Adrenal gland (tissue), 19 donors: ENCODE data around the gene LCMT1. TPM values are rescaled to one million over a fixed set of nuclear protein-coding genes. Genes with fewer than 3 reads are reported as not detected.
"Not testable (repeated sequence)": the region's sequence is repeated elsewhere in the genome, so short reads cannot be mapped to it uniquely, and the experiment has no call there.

Experiments
- DNase-seq, 7 donors: peaks; one replicate each; pipeline ENCODE4 v3.0.0-alpha.2; 2019 to 2020
- H3K27ac ChIP-seq, 5 donors: fragments of 200-600 bp; sonication (generic) in 4 of 5; 1 replicate in 3 of 5; 2 replicates in 2 of 5; pipeline versions ENCODE4 v1.5.1 to v1.8.0; 2016 to 2020; ENCODE audit warnings: mild to moderate bottlenecking in 1 of 5
- H3K27me3 ChIP-seq: fragments of 200-600 bp; 2 replicates; pipeline ENCODE4 v1.8.0; 2021
- H3K36me3 ChIP-seq, 2 donors: fragments of 200-600 bp; replicated peaks in 1 of 2; 1 replicate in 1 of 2; 2 replicates in 1 of 2; pipeline versions ENCODE4 v1.5.1 to v1.8.0; 2018 to 2022
- H3K4me1 ChIP-seq, 2 donors: fragments of 200-600 bp; replicated peaks in 1 of 2; 1 replicate in 1 of 2; 2 replicates in 1 of 2; pipeline versions ENCODE4 v1.5.1 to v1.8.0; 2018 to 2021
- H3K4me3 ChIP-seq, 4 donors: fragments of 200-600 bp; sonication (generic) in 3 of 4; one replicate each; pipeline ENCODE4 v1.5.1; 2016 to 2018
- H3K9me3 ChIP-seq, 3 donors: fragments of 200-600 bp; sonication (generic) in 1 of 3; replicated peaks in 1 of 3; 1 replicate in 2 of 3; 2 replicates in 1 of 3; pipeline versions ENCODE4 v1.5.1 to v1.8.0; 2016 to 2021
- CTCF ChIP-seq, 6 experiments: fragments of 450-650 bp in 4 of 6; fragments of 200-600 bp in 2 of 6; sonication (generic) in 1 of 6; IDR thresholded peaks; 1 replicate in 5 of 6; 2 replicates in 1 of 6; pipeline versions ENCODE4 v1.5.1 to v1.8.0; 2016 to 2021; ENCODE audit warnings: antibody characterized with exemption in 6 of 6, mild to moderate bottlenecking in 2 of 6, moderate library complexity in 1 of 6
- POLR2A ChIP-seq, 2 donors: fragments of 450-650 bp; IDR thresholded peaks; one replicate each; pipeline ENCODE4 v1.6.1; 2017; ENCODE audit warnings: antibody characterized with exemption in 2 of 2, mild to moderate bottlenecking in 2 of 2, moderate library complexity in 1 of 2
- WGBS, 4 donors: extraction: QIAGEN DNeasy Blood & Tissue Kit in 2 of 4; methylation state at CpG; one replicate each; pipeline versions ENCODE4 v1.1.5 to v1.1.7; 2013 to 2017; 5-methylcytosine and 5-hydroxymethylcytosine counted together
- intact Hi-C, 2 donors: fragments of 100-400 bp; cut with DNase I; formaldehyde crosslinking; loops; one replicate each; pipeline versions ENCODE4 v1.14.1 to v1.15.0; 2022 to 2023
- long read RNA-seq, 10 donors: library from polyadenylated mRNA in 3 of 10; unstranded in 2 of 10; stranded (forward) in 1 of 10; transcript quantifications; one replicate each; pipeline ENCODE4 v2.0.0 and lab custom pipeline, GENCODE V29; 2021 to 2026
- polyA plus RNA-seq, 3 donors: library from polyadenylated mRNA; stranded (reverse); fragments of 200-250 nt in 2 of 3; fragments of 350-450 nt in 1 of 3; fragmentation: Illumina TruSeq in 1 of 3; extraction: RNeasy Lipid Tissue Mini Kit (QIAGEN cat#74804) in 1 of 3; gene quantifications; one replicate each; pipeline ENCODE4 v1.2.3, GENCODE V29; 2013 to 2014
- total RNA-seq, 9 donors: library from RNA; depleted of rRNA in 4 of 9; stranded (reverse); fragments of >200 nt in 4 of 9; fragments of 120-200 nt in 1 of 9; fragmentation: NEBNext Ultra II Directional in 1 of 9; extraction: Animal tissue kit (Norgen Biotek cat#: 25700) in 1 of 9; gene quantifications; one replicate each; pipeline versions ENCODE4 v1.1.0 to v1.2.4, GENCODE V29; 2013 to 2023
- donor health status: healthy with polysubstance abuse.
- donor health status: Bipolar disorder and iron deficiency.
- donor health status: DM: yes; HTN: yes; CAD: no.
- donor health status: DM: no; HTN: no; CAD: no.
- donor health status: DM: no; HTN: no; CAD: no.
- donor health status: DM: yes; HTN: yes; CAD: no.

The LCMT1 gene
- total RNA-seq (10 to 100 TPM; 28.1 to 60.3 (median 42.3) TPM), polyA plus RNA-seq (10 to 100 TPM; 44.4 to 47.9 (median 45.5) TPM)
- long read RNA-seq, donor 1, transcript LCMT1-209 (2 exons, 517 nt) = major isoform, 21 of 37 reads
- long read RNA-seq, donor 1, transcript LCMT1-203 (11 exons, 1,368 nt) = minor isoform, 13 of 37 reads
- long read RNA-seq, donor 1, partial matches to known transcripts = 0 of 37 reads
- long read RNA-seq, donor 1, other reads (novel, unspliced or antisense) = 0 of 37 reads
- long read RNA-seq, donor 2, transcript LCMT1-203 (11 exons, 1,368 nt) = minor isoform, 10 of 46 reads
- long read RNA-seq, donor 2, transcript LCMT1-209 (2 exons, 517 nt) = major isoform, 26 of 46 reads
- long read RNA-seq, donor 2, partial matches to known transcripts = 5 of 46 reads
- long read RNA-seq, donor 2, other reads (novel, unspliced or antisense) = 0 of 46 reads
- long read RNA-seq, donor 3, transcript LCMT1-203 (11 exons, 1,368 nt) = minor isoform, 9 of 32 reads
- long read RNA-seq, donor 3, transcript LCMT1-209 (2 exons, 517 nt) = major isoform, 13 of 32 reads
- long read RNA-seq, donor 3, partial matches to known transcripts = 7 of 32 reads
- long read RNA-seq, donor 3, other reads (novel, unspliced or antisense) = 0 of 32 reads
- long read RNA-seq, donor 4, transcript LCMT1-203 (11 exons, 1,368 nt) = major isoform, 44 of 63 reads
- long read RNA-seq, donor 4, partial matches to known transcripts = 1 of 63 reads
- long read RNA-seq, donor 4, other reads (novel, unspliced or antisense) = 13 of 63 reads
- long read RNA-seq, donor 5, transcript LCMT1-202 (9 exons, 989 nt) = minor isoform, 7 of 67 reads
- long read RNA-seq, donor 5, transcript LCMT1-203 (11 exons, 1,368 nt) = major isoform, 46 of 67 reads
- long read RNA-seq, donor 5, partial matches to known transcripts = 0 of 67 reads
- long read RNA-seq, donor 5, other reads (novel, unspliced or antisense) = 13 of 67 reads
- long read RNA-seq, donor 6, transcript LCMT1-203 (11 exons, 1,368 nt) = major isoform, 18 of 37 reads
- long read RNA-seq, donor 6, partial matches to known transcripts = 6 of 37 reads
- long read RNA-seq, donor 6, other reads (novel, unspliced or antisense) = 11 of 37 reads
- long read RNA-seq, donor 7, transcript LCMT1-203 (11 exons, 1,368 nt) = minor isoform, 9 of 29 reads
- long read RNA-seq, donor 7, transcript LCMT1-209 (2 exons, 517 nt) = major isoform, 17 of 29 reads
- long read RNA-seq, donor 7, partial matches to known transcripts = 0 of 29 reads
- long read RNA-seq, donor 7, other reads (novel, unspliced or antisense) = 0 of 29 reads
- long read RNA-seq, donor 8, transcript LCMT1-202 (9 exons, 989 nt) = minor isoform, 10 of 52 reads
- long read RNA-seq, donor 8, transcript LCMT1-209 (2 exons, 517 nt) = minor isoform, 18 of 52 reads
- long read RNA-seq, donor 8, transcript LCMT1-203 (11 exons, 1,368 nt) = major isoform, 24 of 52 reads
- long read RNA-seq, donor 8, partial matches to known transcripts = 0 of 52 reads
- long read RNA-seq, donor 8, other reads (novel, unspliced or antisense) = 0 of 52 reads
- long read RNA-seq, donor 9, transcript LCMT1-203 (11 exons, 1,368 nt) = major isoform, 13 of 23 reads
- long read RNA-seq, donor 9, transcript LCMT1-209 (2 exons, 517 nt) = minor isoform, 8 of 23 reads
- long read RNA-seq, donor 9, partial matches to known transcripts = 0 of 23 reads
- long read RNA-seq, donor 9, other reads (novel, unspliced or antisense) = 0 of 23 reads
- long read RNA-seq, donor 10, transcript LCMT1-203 (11 exons, 1,368 nt) = major isoform, 5 of 9 reads
- long read RNA-seq, donor 10, partial matches to known transcripts = 0 of 9 reads
- long read RNA-seq, donor 10, other reads (novel, unspliced or antisense) = 0 of 9 reads

GRCh38 chr16:25111403-25112166 lies at the start of gene LCMT1:
Gene LCMT1 (plus strand): TSS chr16:25111742. CDS start chr16:25111884, 142 bp downstream.
- Histone ChIP-seq H3K9me3 (no peaks in the 10 kb centered on the region), H3K27ac (peak within 1 kb of the TSS; percentile 70 to 94 (median 81))
- intact Hi-C loops = no loop called here

GRCh38 chr16:25063102-25063501 lies 48.4 kb upstream of the LCMT1 start:
- TF ChIP-seq CTCF (IDR thresholded peaks at IDR 0.05) = no peak
- no peak for TF ChIP-seq POLR2A (IDR thresholded peaks at IDR 0.05)
- Histone ChIP-seq H3K4me1 (peaks cover 8 to 30% of the 10 kb centered on the region in 2 donors), H3K36me3 (no peaks in the 10 kb centered on the region), H3K27ac (peak overlapping the region; percentile 68 to 91 (median 77)), H3K27me3 (no peaks in the 10 kb centered on the region), H3K9me3 (no peaks in the 10 kb centered on the region), H3K4me3 (no peak overlapping the region)
- DNase-seq = no peak
- WGBS, 4 donors = 40 to 73% (median 60%) methylated on average over 3 of the region's 3 CpGs
- intact Hi-C loops = loop anchor here in 1 of 2 donors (5.0 kb wide), 1 partner anchor 44 kb away; no protein-coding TSS in a partner anchor

More at GRCh38 chr16:25111403-25112166, at the start of gene LCMT1:
- peaks cover 14 to 43% of the 10 kb centered on the region in 2 donors for H3K4me1 ChIP-seq
- peak within 1 kb of the TSS; percentile 64 to 84 (median 75) for H3K4me3 ChIP-seq
- DNase-seq = peak; percentile 93 to 98 (median 95)
- TF ChIP-seq CTCF (IDR thresholded peaks at IDR 0.05) (no peak), POLR2A (IDR thresholded peaks at IDR 0.05) (peak; percentile 25 to 76)
- WGBS, 4 donors = 0 to 2% (median 1%) methylated on average over 28 to 55 of the region's 55 CpGs
- H3K36me3 ChIP-seq = no peaks in the 10 kb centered on the region
- no peaks in the 10 kb centered on the region for H3K27me3 ChIP-seq

GRCh38 chr16:25063865-25064264 lies 47.7 kb upstream of the LCMT1 start:
- WGBS, 4 donors = 24 to 36% (median 36%) methylated on average over 5 to 6 of the region's 6 CpGs
- intact Hi-C loops = loop anchor here in 1 of 2 donors (5.0 kb wide), 1 partner anchor 43 kb away; no protein-coding TSS in a partner anchor

GRCh38 chr16:25064281-25064680 lies 47.3 kb upstream of the LCMT1 start:
- not testable (repeated sequence) for H3K4me3 ChIP-seq, DNase-seq, H3K27me3 ChIP-seq, H3K36me3 ChIP-seq, H3K9me3 ChIP-seq
- 35 to 63% (median 44%) methylated on average over 1 of the region's 1 CpG for WGBS, 4 donors
- peaks cover 8 to 30% of the 10 kb centered on the region in 2 donors for H3K4me1 ChIP-seq
- H3K27ac ChIP-seq = peak overlapping the region; percentile 68 to 91 (median 77)
- intact Hi-C loops = loop anchor here in 1 of 2 donors (5.0 kb wide), 1 partner anchor 43 kb away; no protein-coding TSS in a partner anchor

More at GRCh38 chr16:25063865-25064264, 47.7 kb upstream of the LCMT1 start:
- peak in 1 of 2 donors; percentile 72 for TF ChIP-seq POLR2A (IDR thresholded peaks at IDR 0.05)
- peak in 2 of 6 experiments; percentile 13 to 28 for TF ChIP-seq CTCF (IDR thresholded peaks at IDR 0.05)
- Histone ChIP-seq H3K36me3 (no peaks in the 10 kb centered on the region), H3K4me1 (peaks cover 8 to 30% of the 10 kb centered on the region in 2 donors), H3K27me3 (no peaks in the 10 kb centered on the region), H3K4me3 (no peak overlapping the region), H3K27ac (peak overlapping the region; percentile 68 to 91 (median 77)), H3K9me3 (no peaks in the 10 kb centered on the region)
- DNase-seq = peak; percentile 70 to 95 (median 88)
